Lung (tissue), 12 donors: ENCODE results near the gene PPHLN1. TPM values are rescaled to one million over a fixed set of nuclear protein-coding genes. Genes with fewer than 3 reads are reported as not detected.
"Not testable (repeated sequence)": the region's sequence is repeated elsewhere in the genome, so short reads cannot be mapped to it uniquely, and the experiment has no call there.

Experiments used
- ATAC-seq: fragments of 200-7000 bp; cut with Tn5 transposase; one replicate; pipeline ENCODE4 v1.9.1; 2020; ENCODE audit warnings: moderate number of reproducible peaks; ENCODE audit not compliant: insufficient read depth, low FRiP score
- DNase-seq, 3 donors: peaks; one replicate each; pipeline ENCODE4 v3.0.0-alpha.2; 2013 to 2017
- H3K27ac ChIP-seq, 2 donors: one replicate each; pipeline ENCODE4 v1.5.1; 2013; ENCODE audit warnings: mild to moderate bottlenecking in 2 of 2, moderate library complexity in 2 of 2, control low read depth in 1 of 2, inconsistent platforms in 1 of 2, low read depth in 1 of 2, low read length in 1 of 2
- H3K27me3 ChIP-seq, 3 donors: one replicate each; pipeline ENCODE4 v1.5.1; 2013; ENCODE audit warnings: low read length in 2 of 3; ENCODE audit not compliant: control insufficient read depth in 3 of 3, insufficient read depth in 3 of 3
- H3K36me3 ChIP-seq, 4 donors: one replicate each; pipeline ENCODE4 v1.5.1; 2013; ENCODE audit warnings: low read length in 4 of 4, mild to moderate bottlenecking in 1 of 4, moderate library complexity in 1 of 4; ENCODE audit not compliant: control insufficient read depth in 4 of 4, insufficient read depth in 4 of 4
- H3K4me1 ChIP-seq, 5 donors: one replicate each; pipeline ENCODE4 v1.5.1; 2013; ENCODE audit warnings: low read length in 5 of 5, mild to moderate bottlenecking in 2 of 5, moderate library complexity in 1 of 5; ENCODE audit not compliant: control insufficient read depth in 5 of 5, insufficient read depth in 5 of 5
- H3K4me3 ChIP-seq: one replicate; pipeline ENCODE4 v1.5.1; 2013; ENCODE audit warnings: mild to moderate bottlenecking, control low read depth, moderate library complexity
- H3K9ac ChIP-seq, 2 donors: one replicate each; pipeline ENCODE4 v1.5.1; 2013; ENCODE audit warnings: low read length in 2 of 2, control low read depth in 1 of 2; ENCODE audit not compliant: insufficient read depth in 1 of 2
- H3K9me3 ChIP-seq, 4 donors: one replicate each; pipeline ENCODE4 v1.5.1; 2013; ENCODE audit warnings: low read length in 3 of 4, mild to moderate bottlenecking in 1 of 4, moderate library complexity in 1 of 4; ENCODE audit not compliant: control insufficient read depth in 4 of 4, insufficient read depth in 3 of 4
- CTCF ChIP-seq: IDR thresholded peaks from 2 replicates; pipeline ENCODE4 v1.5.1; 2012; ENCODE audit warnings: mild to moderate bottlenecking; ENCODE audit errors: control extremely low read depth, extremely low read depth
- WGBS, 2 donors: extraction: QIAGEN DNeasy Blood & Tissue Kit; methylation state at CpG; one replicate each; pipeline ENCODE4 v1.1.7; 2013; 5-methylcytosine and 5-hydroxymethylcytosine counted together
- polyA plus RNA-seq, 2 donors: library from polyadenylated mRNA; stranded (reverse); fragments of 200-250 nt; gene quantifications; one replicate each; pipeline ENCODE4 v1.2.1, GENCODE V29; 2013
- total RNA-seq, 2 donors: library from RNA; depleted of rRNA in 1 of 2; stranded (reverse); fragments of >200 nt in 1 of 2; gene quantifications; one replicate each; pipeline ENCODE4 v1.2.1, GENCODE V29; 2014 to 2021
- donor health status: control.
- donor health status: control.
- donor health status: Bipolar disorder and iron deficiency.
- donor health status: healthy.
- donor health status: DM: yes; HTN: yes; CAD: no.

Gene PPHLN1
- total and polyA plus RNA-seq, 4 donors = 26.5 to 72.5 (median 34.3) TPM

GRCh38 chr12:42385326-42385841, 59.4 kb downstream of the PPHLN1 start:
- H3K27me3 ChIP-seq = no peaks in the 10 kb centered on the region
- WGBS, 2 donors = 91 to 96% methylated on average over 3 of the region's 3 CpGs
- ATAC-seq (no peak), DNase-seq (no peak)
- no peak overlapping the region for H3K4me3 ChIP-seq
- no peak overlapping the region for H3K27ac ChIP-seq
- peaks cover 0 to 3% (median 0%) of the 10 kb centered on the region in 4 donors for H3K36me3 ChIP-seq
- peaks cover 0 to 10% (median 0%) of the 10 kb centered on the region in 5 donors for H3K4me1 ChIP-seq
- no peaks in the 10 kb centered on the region for H3K9me3 ChIP-seq
- no peak overlapping the region for H3K9ac ChIP-seq
- no peak for TF ChIP-seq CTCF

GRCh38 chr12:42386308-42386707, 60.3 kb downstream of the PPHLN1 start:
- H3K4me3 ChIP-seq = no peak overlapping the region
- peaks cover 0 to 10% (median 0%) of the 10 kb centered on the region in 5 donors for H3K4me1 ChIP-seq
- ATAC-seq (no peak), DNase-seq (no peak)
- no peaks in the 10 kb centered on the region for H3K9me3 ChIP-seq
- TF ChIP-seq CTCF = no peak
- H3K27me3 ChIP-seq = no peaks in the 10 kb centered on the region
- H3K27ac ChIP-seq = no peak overlapping the region
- WGBS, 2 donors = 66 to 82% methylated on average over 2 of the region's 2 CpGs
- peaks cover 0 to 4% (median 3%) of the 10 kb centered on the region in 4 donors for H3K36me3 ChIP-seq
- no peak overlapping the region for H3K9ac ChIP-seq

- DNase-seq = not testable (repeated sequence)
Observed at GRCh38 chr12:42388086-42388485, 62.1 kb downstream of the PPHLN1 start.

GRCh38 chr12:42394429-42394828, 68.5 kb downstream of the PPHLN1 start:
- DNase-seq (no peak), ATAC-seq (no peak)
- Histone ChIP-seq H3K4me1 (peaks cover 0 to 3% (median 0%) of the 10 kb centered on the region in 5 donors), H3K27ac (no peak overlapping the region), H3K36me3 (peaks cover 2 to 8% (median 3%) of the 10 kb centered on the region in 4 donors), H3K27me3 (no peaks in the 10 kb centered on the region), H3K4me3 (no peak overlapping the region), H3K9me3 (no peaks in the 10 kb centered on the region), H3K9ac (no peak overlapping the region)
- WGBS, 2 donors = 89 to 91% methylated on average over 2 of the region's 2 CpGs
- TF ChIP-seq CTCF = no peak

More at GRCh38 chr12:42388086-42388485, 62.1 kb downstream of the PPHLN1 start:
- H3K27me3 ChIP-seq, H3K9ac ChIP-seq, H3K4me3 ChIP-seq, H3K4me1 ChIP-seq, H3K27ac ChIP-seq, ATAC-seq, H3K9me3 ChIP-seq, H3K36me3 ChIP-seq: not testable (repeated sequence)
- WGBS, 2 donors = 94 to 98% methylated on average over 5 of the region's 5 CpGs
